Neuronal stem cell (in vitro differentiated cells): ENCODE results near the gene ZC3H12A.
"Not testable (repeated sequence)": the region's sequence is repeated elsewhere in the genome, so short reads cannot be mapped to it uniquely, and the experiment has no call there.

Experiments
- DNase-seq: peaks from one replicate; pipeline ENCODE4 v3.0.0-alpha.2; 2013; ENCODE audit warnings: low spot score
- H2AFZ ChIP-seq: one replicate; pipeline ENCODE4 v1.6.1; 2013; ENCODE audit warnings: mild to moderate bottlenecking, low read length, inconsistent platforms
- H2AK5ac ChIP-seq: 2 replicates; pipeline ENCODE4 v1.6.1; 2013; ENCODE audit warnings: low read depth, mild to moderate bottlenecking, inconsistent platforms, low read length, moderate library complexity, mixed read lengths
- H2BK120ac ChIP-seq: 2 replicates; pipeline ENCODE4 v1.6.1; 2013; ENCODE audit warnings: low read depth, mild to moderate bottlenecking, inconsistent platforms, low read length, moderate library complexity, mixed read lengths
- H2BK12ac ChIP-seq: one replicate; pipeline ENCODE4 v1.6.1; 2013; ENCODE audit warnings: low read length, inconsistent platforms
- H2BK15ac ChIP-seq: 2 replicates; pipeline ENCODE4 v1.6.1; 2013; ENCODE audit warnings: mild to moderate bottlenecking, low read length, inconsistent platforms, mixed read lengths
- H2BK5ac ChIP-seq: one replicate; pipeline ENCODE4 v1.6.1; 2013; ENCODE audit warnings: inconsistent platforms, mild to moderate bottlenecking, low read length, moderate library complexity
- H3K14ac ChIP-seq: one replicate; pipeline ENCODE4 v1.6.1; 2013; ENCODE audit warnings: low read length, inconsistent platforms
- H3K18ac ChIP-seq: 2 replicates; pipeline ENCODE4 v1.6.1; 2013; ENCODE audit warnings: low read length, inconsistent platforms
- H3K23ac ChIP-seq: 2 replicates; pipeline ENCODE4 v1.6.1; 2013; ENCODE audit warnings: low read depth, mild to moderate bottlenecking, mixed read lengths, low read length, inconsistent platforms; ENCODE audit not compliant: poor library complexity
- H3K27ac ChIP-seq: replicated peaks from 3 replicates; pipeline ENCODE4 v1.5.1; 2013; ENCODE audit warnings: low read length, inconsistent platforms
- H3K27me3 ChIP-seq, 3 experiments: 2 replicates each; pipeline ENCODE4 v1.6.1; 2013; ENCODE audit warnings: low read length in 3 of 3, mild to moderate bottlenecking in 2 of 3, inconsistent platforms in 1 of 3, low read depth in 1 of 3, mixed read lengths in 1 of 3, moderate library complexity in 1 of 3; ENCODE audit not compliant: control insufficient read depth in 3 of 3, insufficient read depth in 3 of 3
- H3K36me3 ChIP-seq, 2 donors: replicated peaks in 1 of 2; 2 replicates each; pipeline ENCODE4 v1.6.1; 2013; ENCODE audit warnings: low read length in 2 of 2; ENCODE audit not compliant: control insufficient read depth in 2 of 2, insufficient read depth in 2 of 2
- H3K4ac ChIP-seq: 2 replicates; pipeline ENCODE4 v1.6.1; 2013; ENCODE audit warnings: inconsistent platforms, mild to moderate bottlenecking, low read length, moderate library complexity
- H3K4me1 ChIP-seq, 2 donors: 1 replicate in 1 of 2; 2 replicates in 1 of 2; pipeline ENCODE4 v1.6.1; 2013; ENCODE audit warnings: low read length in 2 of 2, low read depth in 1 of 2; ENCODE audit not compliant: control insufficient read depth in 2 of 2, insufficient read depth in 1 of 2
- H3K4me2 ChIP-seq: one replicate; pipeline ENCODE4 v1.6.1; 2013; ENCODE audit warnings: mild to moderate bottlenecking, low read length, inconsistent platforms; ENCODE audit not compliant: insufficient read depth, poor library complexity, severe bottlenecking
- H3K4me3 ChIP-seq, 2 donors: 2 replicates each; pipeline ENCODE4 v1.5.1; 2013; ENCODE audit warnings: low read length in 2 of 2, mild to moderate bottlenecking in 2 of 2, inconsistent platforms in 1 of 2, moderate library complexity in 1 of 2
- H3K79me1 ChIP-seq: one replicate; pipeline ENCODE4 v1.6.1; 2013; ENCODE audit warnings: low read depth, mild to moderate bottlenecking, inconsistent platforms, low read length, moderate library complexity
- H3K9ac ChIP-seq: one replicate; pipeline ENCODE4 v1.6.1; 2013; ENCODE audit warnings: mild to moderate bottlenecking, low read depth, low read length, inconsistent platforms; ENCODE audit not compliant: poor library complexity
- H3K9me3 ChIP-seq, 2 donors: replicated peaks in 1 of 2; 2 replicates each; pipeline versions ENCODE3 to v1.6.1; 2013; ENCODE audit warnings: low read length in 2 of 2, mild to moderate bottlenecking in 2 of 2, inconsistent platforms in 1 of 2, low read depth in 1 of 2, mixed read lengths in 1 of 2, moderate library complexity in 1 of 2; ENCODE audit not compliant: control insufficient read depth in 2 of 2, insufficient read depth in 1 of 2
- H4K8ac ChIP-seq: one replicate; pipeline ENCODE4 v1.6.1; 2013; ENCODE audit warnings: low read depth, mild to moderate bottlenecking, inconsistent platforms, low read length, moderate library complexity
- H4K91ac ChIP-seq: one replicate; pipeline ENCODE4 v1.6.1; 2013; ENCODE audit warnings: low read length, low read depth, mild to moderate bottlenecking, inconsistent platforms; ENCODE audit not compliant: poor library complexity
- WGBS, 2 donors: extraction: QIAGEN DNeasy Blood & Tissue Kit; methylation state at CpG; one replicate each; pipeline ENCODE4 v1.1.7; 2013; ENCODE audit warnings: missing lambda C conversion rate in 2 of 2, mixed read lengths in 1 of 2; ENCODE audit not compliant: insufficient read length in 2 of 2, insufficient replicate concordance in 1 of 2; ENCODE audit errors: extremely low coverage in 2 of 2; 5-methylcytosine and 5-hydroxymethylcytosine counted together

The ZC3H12A gene

GRCh38 chr1:37518241-37518640 is 43.9 kb downstream of the ZC3H12A start:
- not testable (repeated sequence) for H2BK12ac ChIP-seq, H2BK15ac ChIP-seq, H3K27ac ChIP-seq, H3K23ac ChIP-seq, H3K4me2 ChIP-seq, H3K9me3 ChIP-seq, H2AFZ ChIP-seq, H3K14ac ChIP-seq, H3K36me3 ChIP-seq, H3K27me3 ChIP-seq, H4K91ac ChIP-seq, H3K18ac ChIP-seq, H2BK5ac ChIP-seq, H3K9ac ChIP-seq, DNase-seq, H3K4ac ChIP-seq, H2BK120ac ChIP-seq, H3K79me1 ChIP-seq, H4K8ac ChIP-seq, H3K4me3 ChIP-seq, H2AK5ac ChIP-seq
- peaks cover 9 to 11% of the 10 kb centered on the region in 2 donors for H3K4me1 ChIP-seq
- WGBS, 2 donors: no CpG with 5 or more reads among the region's 31 CpGs

GRCh38 chr1:37518929-37519328 is 44.5 kb downstream of the ZC3H12A start:
- H4K8ac ChIP-seq, H2BK12ac ChIP-seq: not testable (repeated sequence)

DNA sequence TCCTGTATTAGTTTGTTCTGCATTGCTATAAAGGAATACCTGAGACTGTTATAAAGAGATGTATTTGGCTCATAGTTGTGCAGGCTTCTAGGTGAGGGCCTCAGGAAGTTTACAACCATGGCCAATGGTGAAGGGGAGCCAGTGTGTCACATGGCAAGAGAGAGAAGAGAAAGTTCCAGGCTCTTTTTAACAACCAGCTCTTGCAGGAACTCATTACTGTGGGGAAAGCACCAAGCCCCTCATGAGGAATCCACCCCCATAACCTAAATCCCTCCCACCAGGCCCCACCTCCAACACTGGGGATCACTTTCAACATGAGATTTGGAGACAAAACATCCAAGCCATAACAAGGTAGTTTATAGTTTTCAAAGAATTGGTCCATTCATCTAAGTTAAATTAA is 45.2 kb downstream of the ZC3H12A start:
- no peak overlapping the region for H3K4ac ChIP-seq
- H3K36me3 ChIP-seq: no peaks in the 10 kb centered on the region
- H2AK5ac ChIP-seq: no peak overlapping the region
- no peaks in the 10 kb centered on the region for H3K9me3 ChIP-seq
- no peak overlapping the region for H2BK15ac ChIP-seq
- no peak overlapping the region for H3K9ac ChIP-seq
- no peak overlapping the region for H3K4me3 ChIP-seq
- H2BK120ac ChIP-seq: no peak overlapping the region
- H3K4me1 ChIP-seq: peaks cover 5 to 6% of the 10 kb centered on the region in 2 donors
- no peak overlapping the region for H3K23ac ChIP-seq
- H3K18ac ChIP-seq: no peak overlapping the region
- H2BK12ac ChIP-seq: no peak overlapping the region
- no peak overlapping the region for H3K4me2 ChIP-seq
- H4K91ac ChIP-seq: no peak overlapping the region
- no peak for DNase-seq
- no peak overlapping the region for H2BK5ac ChIP-seq
- peaks cover 0 to 2% (median 0%) of the 10 kb centered on the region in 3 experiments for H3K27me3 ChIP-seq
- no peaks in the 10 kb centered on the region for H3K79me1 ChIP-seq
- H3K14ac ChIP-seq: no peak overlapping the region
- H4K8ac ChIP-seq: no peak overlapping the region
- H2AFZ ChIP-seq: no peak overlapping the region
- no peak overlapping the region for H3K27ac ChIP-seq

More at GRCh38 chr1:37518929-37519328, 44.5 kb downstream of the ZC3H12A start:
- not testable (repeated sequence) for H3K18ac ChIP-seq, H3K27ac ChIP-seq, H2BK5ac ChIP-seq, H3K9ac ChIP-seq, H3K4me3 ChIP-seq, H2BK15ac ChIP-seq, H3K4me2 ChIP-seq, H3K14ac ChIP-seq, DNase-seq, H2AK5ac ChIP-seq, H3K36me3 ChIP-seq, H3K4ac ChIP-seq, H2BK120ac ChIP-seq, H3K9me3 ChIP-seq, H3K23ac ChIP-seq, H3K27me3 ChIP-seq, H3K4me1 ChIP-seq, H4K91ac ChIP-seq, H3K79me1 ChIP-seq
- H2AFZ ChIP-seq: peak overlapping the region; percentile 72
- no CpG with 5 or more reads among the region's 15 CpGs for WGBS, 2 donors

GRCh38 chr1:37529888-37530287 is 55.5 kb downstream of the ZC3H12A start:
- H3K9ac ChIP-seq, DNase-seq, H3K27me3 ChIP-seq, H3K4me1 ChIP-seq, H3K79me1 ChIP-seq, H2BK15ac ChIP-seq, H2AFZ ChIP-seq, H3K4me2 ChIP-seq, H3K18ac ChIP-seq, H4K8ac ChIP-seq, H3K27ac ChIP-seq, H2BK5ac ChIP-seq, H3K4ac ChIP-seq, H2AK5ac ChIP-seq, H2BK120ac ChIP-seq, H4K91ac ChIP-seq, H3K4me3 ChIP-seq, H3K14ac ChIP-seq, H3K9me3 ChIP-seq, H2BK12ac ChIP-seq, H3K23ac ChIP-seq, H3K36me3 ChIP-seq: not testable (repeated sequence)
- no CpG with 5 or more reads among the region's 1 CpG for WGBS, 2 donors
